IMR-90 (cell line): ENCODE results near the gene YPEL5. TPM values are rescaled to one million over a fixed set of nuclear protein-coding genes. Genes with fewer than 3 reads are reported as not detected.

Experiments used
- ATAC-seq: fragments of 200-7000 bp; cut with Tn5 transposase; 2 replicates; pipeline ENCODE4 v1.9.1; 2020; ENCODE audit warnings: low read depth, mild to moderate bottlenecking, moderate library complexity
- BruUV-seq: library from RNA; stranded (reverse); fragments of 400-500 nt; replicated peaks from 2 replicates; lab custom pipeline; 2021; lab: Mats Ljungman, UMichigan
- CTCF ChIA-PET: fragments of 300-600 bp; formaldehyde crosslinking; extraction: SDS; loops from one replicate; lab custom pipeline; 2021; ENCODE audit warnings: antibody characterized with exemption; lab: Yijun Ruan, JAX
- POLR2A ChIA-PET: fragments of 300-600 bp; sonication (Branson Sonifier 250); formaldehyde crosslinking; loops from one replicate; lab custom pipeline; 2022; ENCODE audit warnings: antibody characterized with exemption; ENCODE audit not compliant: unreplicated experiment; lab: Charles Lee
- DNase-seq: peaks from one replicate; pipeline ENCODE4 v3.0.0; 2013
- H2AFZ ChIP-seq: replicated peaks from 2 replicates; pipeline ENCODE3; 2013; ENCODE audit warnings: low read length, mild to moderate bottlenecking; ENCODE audit not compliant: poor library complexity
- H2AK5ac ChIP-seq: 2 replicates; pipeline ENCODE4 v1.6.1; 2013; ENCODE audit warnings: low read depth, low read length, inconsistent platforms
- H2AK9ac ChIP-seq: replicated peaks from 2 replicates; pipeline ENCODE3; 2013; ENCODE audit warnings: mild to moderate bottlenecking, low read depth, low read length, moderate library complexity; ENCODE audit not compliant: poor library complexity
- H2BK120ac ChIP-seq: 2 replicates; pipeline ENCODE4 v1.6.1; 2013; ENCODE audit warnings: low read depth, low read length, inconsistent platforms
- H2BK15ac ChIP-seq: 3 replicates; pipeline ENCODE4 v1.6.1; 2013; ENCODE audit warnings: low read depth, low read length, inconsistent platforms
- H2BK20ac ChIP-seq: 2 replicates; pipeline ENCODE4 v1.6.1; 2013; ENCODE audit warnings: low read depth, mild to moderate bottlenecking, inconsistent platforms, low read length, moderate library complexity
- H2BK5ac ChIP-seq: 2 replicates; pipeline ENCODE4 v1.6.1; 2013; ENCODE audit warnings: mild to moderate bottlenecking, low read depth, low read length, inconsistent platforms; ENCODE audit not compliant: poor library complexity, severe bottlenecking
- H3K14ac ChIP-seq: replicated peaks from 2 replicates; pipeline ENCODE4 v1.6.1; 2013; ENCODE audit warnings: low read depth, low read length, inconsistent platforms
- H3K18ac ChIP-seq: 2 replicates; pipeline ENCODE4 v1.6.1; 2013; ENCODE audit warnings: low read depth, low read length, control low read depth
- H3K23ac ChIP-seq: 2 replicates; pipeline ENCODE4 v1.6.1; 2013; ENCODE audit warnings: low read depth, low read length, inconsistent platforms
- H3K27ac ChIP-seq: 2 replicates; pipeline ENCODE4 v1.5.1; 2013; ENCODE audit warnings: mild to moderate bottlenecking, control low read depth, low read length; ENCODE audit not compliant: insufficient read depth
- H3K27me3 ChIP-seq: 2 replicates; pipeline ENCODE4 v1.6.1; 2013; ENCODE audit warnings: low read length; ENCODE audit not compliant: control insufficient read depth, insufficient read depth
- H3K36me3 ChIP-seq: 2 replicates; pipeline ENCODE4 v1.6.1; 2013; ENCODE audit warnings: low read length, mixed read lengths; ENCODE audit not compliant: control insufficient read depth, insufficient read depth
- H3K4ac ChIP-seq: 2 replicates; pipeline ENCODE4 v1.6.1; 2013; ENCODE audit warnings: low read depth, low read length, inconsistent platforms
- H3K4me1 ChIP-seq: 2 replicates; pipeline ENCODE4 v1.6.1; 2013; ENCODE audit warnings: low read length, mixed read lengths; ENCODE audit not compliant: control insufficient read depth, insufficient read depth
- H3K4me2 ChIP-seq: 2 replicates; pipeline ENCODE4 v1.6.1; 2013; ENCODE audit warnings: low read depth, mild to moderate bottlenecking, control low read depth, low read length, moderate library complexity
- H3K4me3 ChIP-seq: 2 replicates; pipeline ENCODE4 v1.5.1; 2013; ENCODE audit warnings: low read depth, mild to moderate bottlenecking, control low read depth, low read length, moderate library complexity; ENCODE audit not compliant: insufficient read depth
- H3K56ac ChIP-seq: 2 replicates; pipeline ENCODE4 v1.6.1; 2013; ENCODE audit warnings: low read length, inconsistent platforms; ENCODE audit not compliant: insufficient read depth; ENCODE audit errors: extremely low read depth
- H3K79me1 ChIP-seq, 2 experiments: 2 replicates each; pipeline ENCODE4 v1.6.1; 2013; ENCODE audit warnings: low read length in 2 of 2, inconsistent platforms in 1 of 2, low read depth in 1 of 2
- H3K9ac ChIP-seq: 2 replicates; pipeline ENCODE4 v1.6.1; 2013; ENCODE audit warnings: low read depth, low read length, control low read depth
- H3K9me1 ChIP-seq: 2 replicates; pipeline ENCODE4 v1.6.1; 2013; ENCODE audit warnings: low read length, inconsistent platforms; ENCODE audit not compliant: insufficient read depth
- H3K9me3 ChIP-seq: 2 replicates; pipeline ENCODE4 v1.6.1; 2013; ENCODE audit warnings: low read length; ENCODE audit not compliant: control insufficient read depth, insufficient read depth
- H4K20me1 ChIP-seq: 2 replicates; pipeline ENCODE4 v1.6.1; 2013; ENCODE audit warnings: low read length, inconsistent platforms; ENCODE audit not compliant: insufficient read depth
- H4K5ac ChIP-seq: 2 replicates; pipeline ENCODE4 v1.6.1; 2013; ENCODE audit warnings: mild to moderate bottlenecking, low read depth, low read length, control low read depth
- H4K8ac ChIP-seq, 2 experiments: 2 replicates each; pipeline ENCODE4 v1.6.1; 2013; ENCODE audit warnings: low read depth in 2 of 2, low read length in 2 of 2, control low read depth in 1 of 2, inconsistent platforms in 1 of 2
- H4K91ac ChIP-seq: 2 replicates; pipeline ENCODE4 v1.6.1; 2013; ENCODE audit warnings: low read depth, low read length, inconsistent platforms; ENCODE audit not compliant: insufficient read depth
- BHLHE40 ChIP-seq: fragments of 150-350 bp; IDR thresholded peaks from 2 replicates; pipeline ENCODE4 v1.6.1; 2016; ENCODE audit warnings: mild to moderate bottlenecking, low read depth, low read length
- CEBPB ChIP-seq: IDR thresholded peaks from 2 replicates; pipeline ENCODE4 v1.6.1; 2012; ENCODE audit warnings: low read depth, low read length, improper control_type of control experiment
- CHD1 ChIP-seq: IDR thresholded peaks from 2 replicates; pipeline ENCODE4 v1.6.1; 2012; ENCODE audit warnings: low read depth, low read length, improper control_type of control experiment
- FOS ChIP-seq: fragments of 150-350 bp; IDR thresholded peaks from 2 replicates; pipeline ENCODE4 v1.6.1; 2016; ENCODE audit warnings: low read depth, low read length
- MAFK ChIP-seq: IDR thresholded peaks from 2 replicates; pipeline ENCODE4 v1.6.1; 2012; ENCODE audit warnings: low read depth, low read length, improper control_type of control experiment
- MAZ ChIP-seq: IDR thresholded peaks from 2 replicates; pipeline ENCODE4 v1.6.1; 2012; ENCODE audit warnings: low read depth, mild to moderate bottlenecking, low read length, improper control_type of control experiment, moderate library complexity, borderline replicate concordance
- NFE2L2 ChIP-seq: fragments of 150-350 bp; IDR thresholded peaks from 2 replicates; pipeline ENCODE4 v1.6.1; 2016; ENCODE audit warnings: low read depth, mild to moderate bottlenecking, low read length
- RAD21 ChIP-seq: IDR thresholded peaks from 2 replicates; pipeline ENCODE4 v1.6.1; 2012; ENCODE audit warnings: low read length, improper control_type of control experiment
- RCOR1 ChIP-seq: IDR thresholded peaks from 2 replicates; pipeline ENCODE4 v1.6.1; 2012; ENCODE audit warnings: mild to moderate bottlenecking, low read length, improper control_type of control experiment; ENCODE audit not compliant: insufficient replicate concordance
- RFX5 ChIP-seq: IDR thresholded peaks from 2 replicates; pipeline ENCODE4 v1.8.0; 2012; ENCODE audit warnings: low read depth, mild to moderate bottlenecking, low read length, moderate library complexity
- SMC3 ChIP-seq: fragments of 150-350 bp; IDR thresholded peaks from 2 replicates; pipeline ENCODE4 v1.6.1; 2016; ENCODE audit warnings: low read depth, mild to moderate bottlenecking, antibody characterized with exemption, low read length, moderate library complexity
- WGBS, 2 experiments: methylation state at CpG; one replicate each; pipeline versions ENCODE4 v1.1.5 to v1.1.7; 2013; ENCODE audit warnings: missing lambda C conversion rate in 2 of 2; ENCODE audit not compliant: insufficient read length in 1 of 2; ENCODE audit errors: extremely low coverage in 2 of 2; 5-methylcytosine and 5-hydroxymethylcytosine counted together
- dilution Hi-C: fragments of 300-500 bp; cut with HindIII; formaldehyde crosslinking; loops from one replicate; pipeline ENCODE4 v1.14.3; 2018; ENCODE audit warnings: low sequenced_read_pairs; ENCODE audit not compliant: unreplicated experiment
- in situ Hi-C: fragments of 300-500 bp; cut with MboI; formaldehyde crosslinking; loops from 3 replicates; pipeline ENCODE4 v1.14.3; 2019; ENCODE audit warnings: low sequenced_read_pairs, inconsistent platforms, mixed read lengths
- intact Hi-C: fragments of 100-400 bp; cut with micrococcal nuclease; formaldehyde crosslinking; loops from 2 replicates; pipeline ENCODE4 v1.10.0; 2022
- polyA plus RNA-seq, 3 experiments: library from polyadenylated mRNA; depleted of rRNA; stranded (reverse); fragments of >200 nt; gene quantifications; 2 replicates each; pipeline ENCODE4 v1.2.3, GENCODE V29; 2012; ENCODE audit warnings: low replicate concordance in 1 of 3
- total RNA-seq: library from RNA; depleted of rRNA; stranded (reverse); fragments of >200 nt; gene quantifications from 2 replicates; pipeline ENCODE4 v1.2.3, GENCODE V29; 2012
- TF ChIP-seq, protein P1 (sequence below): fragments of 150-350 bp; IDR thresholded peaks from 2 replicates; pipeline ENCODE4 v1.6.1; 2017; ENCODE audit warnings: mild to moderate bottlenecking, antibody characterized with exemption, low read length, low read depth
- TF ChIP-seq, protein P2 (sequence below): fragments of 150-350 bp; IDR thresholded peaks from 2 replicates; pipeline ENCODE4 v1.6.1; 2016; ENCODE audit warnings: low read depth, mild to moderate bottlenecking, low read length, moderate library complexity, borderline replicate concordance
- TF ChIP-seq, protein P3 (sequence below): conservative IDR thresholded peaks from 2 replicates; pipeline ENCODE4 v1.5.1; 2012; ENCODE audit warnings: mild to moderate bottlenecking, low read depth, low read length, improper control_type of control experiment

The YPEL5 gene
- total and polyA plus RNA-seq, 2 of the 4 experiments (the other 2 are of a cell fraction): 40.7 to 62.6 TPM

DNA sequence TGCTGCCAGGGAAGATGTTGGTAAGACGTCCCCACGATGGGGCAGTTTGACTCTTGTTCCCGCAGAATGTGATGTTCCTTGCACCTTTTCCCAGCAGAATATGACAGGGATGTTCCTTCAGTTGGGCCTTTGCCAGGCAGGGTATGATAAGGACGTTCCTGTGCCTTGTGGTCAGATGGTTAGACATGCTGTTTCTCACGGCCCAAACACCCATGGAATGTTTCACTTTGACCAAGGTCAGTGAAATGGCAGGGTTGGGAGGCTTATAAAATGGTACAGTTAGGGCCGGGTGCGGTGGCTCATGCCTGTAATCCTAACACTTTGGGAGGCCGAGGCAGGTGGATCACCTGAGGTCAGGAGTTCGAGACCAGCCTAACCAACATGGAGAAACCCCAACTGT, 40.3 kb upstream of the YPEL5 start:
- ATAC-seq (no peak), DNase-seq (peak; percentile 47)
- H2AK5ac ChIP-seq: peak overlapping the region; percentile 54; the same call in 1 of the 2 replicates
- no peak overlapping the region for H2BK15ac ChIP-seq
- TF ChIP-seq RAD21 (no peak), RFX5 (no peak), FOS (no peak), BHLHE40 (no peak), MAFK (no peak), CEBPB (no peak), NFE2L2 (no peak), RCOR1 (no peak), MAZ (no peak), CHD1 (no peak), SMC3 (no peak)
- TF ChIP-seq, protein P1, sequence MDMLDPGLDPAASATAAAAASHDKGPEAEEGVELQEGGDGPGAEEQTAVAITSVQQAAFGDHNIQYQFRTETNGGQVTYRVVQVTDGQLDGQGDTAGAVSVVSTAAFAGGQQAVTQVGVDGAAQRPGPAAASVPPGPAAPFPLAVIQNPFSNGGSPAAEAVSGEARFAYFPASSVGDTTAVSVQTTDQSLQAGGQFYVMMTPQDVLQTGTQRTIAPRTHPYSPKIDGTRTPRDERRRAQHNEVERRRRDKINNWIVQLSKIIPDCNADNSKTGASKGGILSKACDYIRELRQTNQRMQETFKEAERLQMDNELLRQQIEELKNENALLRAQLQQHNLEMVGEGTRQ: no peak
- TF ChIP-seq, protein P2, sequence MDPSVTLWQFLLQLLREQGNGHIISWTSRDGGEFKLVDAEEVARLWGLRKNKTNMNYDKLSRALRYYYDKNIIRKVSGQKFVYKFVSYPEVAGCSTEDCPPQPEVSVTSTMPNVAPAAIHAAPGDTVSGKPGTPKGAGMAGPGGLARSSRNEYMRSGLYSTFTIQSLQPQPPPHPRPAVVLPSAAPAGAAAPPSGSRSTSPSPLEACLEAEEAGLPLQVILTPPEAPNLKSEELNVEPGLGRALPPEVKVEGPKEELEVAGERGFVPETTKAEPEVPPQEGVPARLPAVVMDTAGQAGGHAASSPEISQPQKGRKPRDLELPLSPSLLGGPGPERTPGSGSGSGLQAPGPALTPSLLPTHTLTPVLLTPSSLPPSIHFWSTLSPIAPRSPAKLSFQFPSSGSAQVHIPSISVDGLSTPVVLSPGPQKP: no peak
- TF ChIP-seq, protein P3, sequence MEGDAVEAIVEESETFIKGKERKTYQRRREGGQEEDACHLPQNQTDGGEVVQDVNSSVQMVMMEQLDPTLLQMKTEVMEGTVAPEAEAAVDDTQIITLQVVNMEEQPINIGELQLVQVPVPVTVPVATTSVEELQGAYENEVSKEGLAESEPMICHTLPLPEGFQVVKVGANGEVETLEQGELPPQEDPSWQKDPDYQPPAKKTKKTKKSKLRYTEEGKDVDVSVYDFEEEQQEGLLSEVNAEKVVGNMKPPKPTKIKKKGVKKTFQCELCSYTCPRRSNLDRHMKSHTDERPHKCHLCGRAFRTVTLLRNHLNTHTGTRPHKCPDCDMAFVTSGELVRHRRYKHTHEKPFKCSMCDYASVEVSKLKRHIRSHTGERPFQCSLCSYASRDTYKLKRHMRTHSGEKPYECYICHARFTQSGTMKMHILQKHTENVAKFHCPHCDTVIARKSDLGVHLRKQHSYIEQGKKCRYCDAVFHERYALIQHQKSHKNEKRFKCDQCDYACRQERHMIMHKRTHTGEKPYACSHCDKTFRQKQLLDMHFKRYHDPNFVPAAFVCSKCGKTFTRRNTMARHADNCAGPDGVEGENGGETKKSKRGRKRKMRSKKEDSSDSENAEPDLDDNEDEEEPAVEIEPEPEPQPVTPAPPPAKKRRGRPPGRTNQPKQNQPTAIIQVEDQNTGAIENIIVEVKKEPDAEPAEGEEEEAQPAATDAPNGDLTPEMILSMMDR: no peak
- 0 out of 2 replicates have a peak overlapping the region, but pooled peaks have one; percentile 5 for H3K56ac ChIP-seq
- H2BK5ac ChIP-seq: no peak overlapping the region
- H4K8ac ChIP-seq: peak overlapping the region in 1 of 2 experiments; percentile 0; a peak in 1 of 4 replicates
- H2BK120ac ChIP-seq: peak overlapping the region; percentile 79
- no peak overlapping the region; the same call in 1 of the 2 replicates for H3K23ac ChIP-seq
- no peak overlapping the region for H3K27ac ChIP-seq
- CTCF ChIA-PET: no interaction called here
- H4K5ac ChIP-seq: no peak overlapping the region
- H3K18ac ChIP-seq: no peak overlapping the region
- H3K9ac ChIP-seq: no peak overlapping the region
- H3K27me3 ChIP-seq: no peaks in the 10 kb centered on the region; the same call in 1 of the 2 replicates
- no TSS peak for BruUV-seq
- no peaks in the 10 kb centered on the region for H3K79me1 ChIP-seq
- H3K4ac ChIP-seq: peak overlapping the region; percentile 78
- intact Hi-C loops (no loop called here), dilution Hi-C loops (no loop called here), in situ Hi-C loops (no loop called here)
- no peak overlapping the region for H3K14ac ChIP-seq
- H3K9me1 ChIP-seq: no peaks in the 10 kb centered on the region; the same call in 1 of the 2 replicates
- peaks cover 3% of the 10 kb centered on the region; the same call in 1 of the 2 replicates for H3K4me1 ChIP-seq
- no peaks in the 10 kb centered on the region for H3K9me3 ChIP-seq
- peak overlapping the region; percentile 40 for H2AK9ac ChIP-seq
- no peaks in the 10 kb centered on the region for H3K36me3 ChIP-seq
- no peak overlapping the region for H4K91ac ChIP-seq
- H3K4me3 ChIP-seq: no peak overlapping the region
- no peaks in the 10 kb centered on the region for H4K20me1 ChIP-seq
- H2BK20ac ChIP-seq: peak overlapping the region; percentile 71
- H3K4me2 ChIP-seq: no peak overlapping the region
- 92% methylated on average over 2 of the region's 9 CpGs; no CpG with 5 or more reads in 1 of the 2 experiments for WGBS, 2 experiments
- peak overlapping the region; percentile 65 for H2AFZ ChIP-seq
- POLR2A ChIA-PET: no interaction called here
